NT2/D1 (cell line): Measurements from ENCODE around the gene RPL27A.

ENCODE experiments used
- SUZ12 ChIP-seq: IDR thresholded peaks from 2 replicates; pipeline ENCODE4 v1.6.1; 2011; ENCODE audit not compliant: insufficient read length, insufficient read depth; ENCODE audit errors: extremely low read depth
- ZNF274 ChIP-seq: IDR thresholded peaks from 2 replicates; pipeline ENCODE4 v1.6.1; 2011; ENCODE audit warnings: mild to moderate bottlenecking, low read depth, low read length

GRCh38 chr11:8683115-8683807 is 669 bp downstream of the RPL27A start:
- TF ChIP-seq SUZ12 (no peak), ZNF274 (no peak)
